GM10847 (cell line): ENCODE data around the gene DLGAP1.

Experiments
- POLR2A ChIP-seq: IDR thresholded peaks from 2 replicates; pipeline ENCODE4 v1.6.1; 2011; ENCODE audit not compliant: insufficient read length; ENCODE audit errors: extremely low read depth

DLGAP1 gene

GRCh38 chr18:3804336-3804735 lies 650.8 kb downstream of the DLGAP1 start:
- no peak for TF ChIP-seq POLR2A

- no peak for TF ChIP-seq POLR2A
Measured at GRCh38 chr18:3803350-3803749, 651.8 kb downstream of the DLGAP1 start.

- no peak for TF ChIP-seq POLR2A
Measured at GRCh38 chr18:3799515-3799914, 655.6 kb downstream of the DLGAP1 start.

- TF ChIP-seq POLR2A, result no peak
Measured at GRCh38 chr18:3798032-3798431, 657.1 kb downstream of the DLGAP1 start.

GRCh38 chr18:3796434-3796833 lies 658.7 kb downstream of the DLGAP1 start:
- TF ChIP-seq POLR2A, result no peak

- no peak for TF ChIP-seq POLR2A
Measured at GRCh38 chr18:3794537-3795348, 660.4 kb downstream of the DLGAP1 start.

- no peak for TF ChIP-seq POLR2A
Measured at GRCh38 chr18:3793545-3793944, 661.6 kb downstream of the DLGAP1 start.

- TF ChIP-seq POLR2A, result no peak
Measured at GRCh38 chr18:3793111-3793510, 662.0 kb downstream of the DLGAP1 start.

GRCh38 chr18:3792711-3793110 lies 662.4 kb downstream of the DLGAP1 start:
- TF ChIP-seq POLR2A, result no peak

- TF ChIP-seq POLR2A, result no peak
Measured at GRCh38 chr18:3791238-3791637, 663.9 kb downstream of the DLGAP1 start.

GRCh38 chr18:3790703-3791102 lies 664.4 kb downstream of the DLGAP1 start:
- no peak for TF ChIP-seq POLR2A

GRCh38 chr18:3789525-3789924 lies 665.6 kb downstream of the DLGAP1 start:
- no peak for TF ChIP-seq POLR2A

- TF ChIP-seq POLR2A, result no peak
Measured at GRCh38 chr18:3784949-3785348, 670.2 kb downstream of the DLGAP1 start.

GRCh38 chr18:3782901-3783300 lies 672.2 kb downstream of the DLGAP1 start:
- TF ChIP-seq POLR2A, result no peak

- TF ChIP-seq POLR2A, result no peak
Measured at GRCh38 chr18:3777719-3778118, 677.4 kb downstream of the DLGAP1 start.

GRCh38 chr18:3777122-3777521 lies 678.0 kb downstream of the DLGAP1 start:
- no peak for TF ChIP-seq POLR2A

GRCh38 chr18:3775996-3776395 lies 679.1 kb downstream of the DLGAP1 start:
- TF ChIP-seq POLR2A, result no peak
